Activated CD8-positive, alpha-beta memory T cell treated with anti-CD3 and anti-CD28 coated beads for 1 hour (primary cell): ENCODE results near the gene MALAT1.
A peak's percentile ranks its signal among the peaks of the same experiment; 100 is the strongest.
"Not testable (repeated sequence)": the region's sequence is repeated elsewhere in the genome, so short reads cannot be mapped to it uniquely, and the experiment has no call there.

Source experiments
- DNase-seq, 2 donors: peaks; one replicate each; pipeline ENCODE4 v3.0.0-alpha.2; 2020; ENCODE audit warnings: low read depth in 1 of 2; ENCODE audit errors: extremely low read depth in 1 of 2

The MALAT1 gene

GRCh38 chr11:65516135-65516968, 17.5 kb downstream of the MALAT1 start:
- DNase-seq, result no peak

DNA sequence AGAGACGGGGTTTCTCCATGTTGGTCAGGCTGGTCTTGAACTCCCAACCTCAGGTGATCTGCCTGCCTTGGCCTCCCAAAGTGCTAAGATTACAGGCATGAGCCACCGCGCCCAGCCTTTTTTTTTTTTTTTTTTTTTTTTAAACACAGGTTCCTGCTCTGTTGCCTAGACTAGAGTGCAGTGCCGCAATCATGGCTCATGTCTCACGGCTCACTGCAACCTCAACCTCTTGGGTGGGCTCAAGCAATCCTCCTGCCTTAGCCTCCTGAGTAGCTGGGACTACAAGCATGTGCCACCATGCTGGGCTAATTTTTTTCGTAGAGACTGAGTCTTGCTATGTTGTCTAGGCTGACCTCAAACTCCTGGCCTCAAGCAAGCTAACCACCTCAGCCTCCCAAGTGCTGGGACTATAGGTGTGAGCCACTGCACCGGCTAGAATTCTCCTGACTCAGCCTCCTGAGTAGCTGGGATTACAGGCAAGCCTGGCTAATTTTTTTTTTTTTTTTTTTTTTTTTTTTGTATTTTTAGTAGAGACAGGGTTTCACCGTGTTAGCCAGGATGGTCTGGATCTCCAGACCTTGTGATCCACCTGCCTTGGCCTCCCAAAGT, 20.2 kb downstream of the MALAT1 start:
- not testable (repeated sequence) for DNase-seq

GRCh38 chr11:65521777-65522521, 23.1 kb downstream of the MALAT1 start:
- DNase-seq, result not testable (repeated sequence)

- DNase-seq, result not testable (repeated sequence)
These were observed 24.1 kb downstream of the MALAT1 start for GRCh38 chr11:65522718-65523630.

DNA sequence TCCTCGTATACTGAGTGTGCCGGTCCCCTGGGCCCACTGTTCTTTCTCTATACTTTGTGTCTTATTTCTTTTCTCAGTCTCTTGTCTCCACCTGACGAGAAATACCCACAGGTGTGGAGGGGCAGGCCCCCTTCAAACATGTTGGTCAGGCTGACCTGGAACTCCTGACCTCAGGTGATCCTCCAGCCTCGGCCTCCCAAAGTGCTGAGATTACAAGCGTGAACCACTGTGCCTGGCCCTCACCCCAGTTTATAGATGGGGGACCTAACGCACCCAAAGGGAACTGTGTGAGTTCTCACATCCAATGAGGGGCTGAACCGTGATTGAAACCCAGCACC, 24.8 kb downstream of the MALAT1 start:
- DNase-seq, result not testable (repeated sequence)

DNA sequence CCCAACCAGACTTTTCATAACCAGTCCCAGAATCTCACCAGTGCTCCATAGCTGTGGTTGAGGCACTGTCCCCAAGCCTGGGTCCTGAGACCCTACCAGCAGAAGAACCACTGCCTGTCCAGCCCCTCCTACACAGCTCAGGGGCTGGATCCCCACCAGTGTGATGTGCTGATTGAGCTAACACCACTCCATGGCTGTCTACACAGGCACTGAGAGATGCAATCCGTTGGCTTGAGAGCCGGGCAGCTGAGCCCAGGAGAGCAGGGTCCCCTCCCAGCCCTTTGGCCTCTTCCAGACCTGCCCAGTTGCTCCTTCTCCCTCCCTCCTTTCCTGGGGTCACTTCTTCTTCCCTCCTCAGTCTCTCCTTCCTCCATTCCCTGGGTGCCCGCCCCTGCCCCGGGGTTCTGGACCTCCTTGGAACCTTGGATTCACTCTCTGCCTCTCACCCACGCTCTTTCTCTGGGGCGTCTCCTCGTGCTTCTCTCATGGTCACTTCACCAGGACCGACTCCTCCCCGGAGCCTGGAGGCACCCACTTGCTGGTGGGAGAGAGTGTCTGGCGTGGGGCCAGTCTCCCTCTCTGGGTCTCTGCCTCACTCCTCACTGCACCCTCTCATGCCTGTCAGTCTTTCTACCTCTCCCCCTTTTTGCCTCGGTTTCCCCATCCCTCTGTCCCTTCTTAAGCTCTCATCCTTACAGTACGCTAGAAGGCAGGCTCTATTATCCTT, 25.3 kb downstream of the MALAT1 start:
- no peak for DNase-seq

GRCh38 chr11:65524741-65525545, 26.1 kb downstream of the MALAT1 start, which contains the start of gene SCYL1:
Gene SCYL1 (plus strand): TSS chr11:65525083. CDS start chr11:65525154, 71 bp downstream.
- peak; percentile 62 to 80 for DNase-seq

GRCh38 chr11:65525546-65526480, 27.0 kb downstream of the MALAT1 start:
- no peak for DNase-seq

GRCh38 chr11:65526744-65527143, 27.9 kb downstream of the MALAT1 start:
- DNase-seq, result no peak

GRCh38 chr11:65528819-65529350, 30.0 kb downstream of the MALAT1 start:
- no peak for DNase-seq

DNA sequence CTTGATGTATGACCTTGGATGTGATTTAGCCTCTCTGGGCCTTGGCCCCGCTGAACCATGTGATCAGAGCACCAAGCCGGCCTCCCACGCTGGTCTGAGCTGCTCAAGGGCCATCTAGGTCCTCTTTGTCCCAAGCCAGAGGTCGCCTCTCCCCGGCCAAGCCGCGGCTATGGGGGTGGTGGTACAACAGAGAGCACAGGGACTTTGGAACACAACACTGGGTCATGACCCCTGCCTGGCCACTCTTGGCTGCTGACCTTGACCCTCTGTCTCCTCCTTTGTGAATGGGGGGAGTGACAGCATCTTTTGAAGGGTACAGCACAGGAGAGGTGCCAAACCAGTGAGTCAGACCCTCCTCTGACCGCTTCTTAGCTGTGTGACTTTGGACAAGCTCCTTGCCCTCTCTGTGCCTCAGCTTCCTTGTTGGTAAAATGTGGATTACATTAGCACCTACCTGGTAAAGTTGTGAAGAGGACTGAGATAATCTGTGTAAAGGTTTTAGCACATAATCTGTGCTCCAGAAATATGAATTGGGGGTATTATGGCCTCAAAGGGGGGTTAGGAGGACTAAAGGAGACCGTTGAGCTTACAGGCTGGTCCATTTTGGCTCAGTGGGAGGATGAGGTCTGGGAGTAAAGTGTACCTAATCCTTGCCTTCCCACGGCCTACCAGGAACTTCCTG, 30.8 kb downstream of the MALAT1 start:
- DNase-seq, result no peak

- DNase-seq, result no peak
These were observed 31.3 kb downstream of the MALAT1 start for GRCh38 chr11:65530157-65530496.

- DNase-seq, result no peak
These were observed 33.7 kb downstream of the MALAT1 start for GRCh38 chr11:65532388-65533064.

GRCh38 chr11:65535102-65535501, 36.3 kb downstream of the MALAT1 start:
- DNase-seq, result no peak

GRCh38 chr11:65536412-65537295, 37.8 kb downstream of the MALAT1 start:
- no peak for DNase-seq

GRCh38 chr11:65537296-65537597, 38.4 kb downstream of the MALAT1 start:
- DNase-seq, result no peak
